ENCODE results near the gene CTNNA2. TPM values are rescaled to one million over a fixed set of nuclear protein-coding genes. Genes with fewer than 3 reads are reported as not detected.

CTNNA2 gene
- total and polyA plus RNA-seq, 2 of the 8 experiments (the other 6 are each of a cell fraction or from before 2014, with no cell fraction given), result 3.9 to 9.0 TPM

DNA sequence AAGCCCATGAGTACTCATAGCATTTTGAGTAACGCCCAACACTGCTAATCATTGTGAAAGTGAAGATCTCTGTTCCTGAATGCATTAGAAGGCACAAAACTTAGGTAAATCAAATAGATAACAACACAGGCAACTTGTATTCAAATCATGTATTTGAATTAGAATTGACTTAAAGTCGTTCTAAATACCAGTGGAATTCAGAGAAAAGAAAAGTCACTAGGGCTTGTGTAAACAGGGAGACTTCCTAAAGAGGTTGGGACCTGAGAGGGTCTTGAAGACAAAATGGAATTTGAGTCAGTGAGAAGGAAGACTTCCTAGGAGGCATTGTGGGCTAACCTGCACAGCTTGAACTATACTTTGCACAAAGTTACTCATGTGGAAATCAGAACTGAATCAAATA is 127.2 kb downstream of the CTNNA2 start:
- ChIA-PET POLR2A (ENCODE audit: partially characterized antibody) (interaction anchor here (0.6 to 0.8 kb wide), 2 partner anchors 50 to 328 kb away, joined by 3 read pairs; no protein-coding TSS in a partner anchor), CTCF (ENCODE audit: partially characterized antibody) (interaction anchor here (0.8 to 2.5 kb wide), 2 partner anchors 30 to 215 kb away, joined by 3 to 10 read pairs; no protein-coding TSS in a partner anchor)
- WGBS, 2 experiments (ENCODE audit: extremely low coverage in 1 of 2, insufficient coverage in 1 of 2, insufficient read length in 1 of 2, insufficient replicate concordance in 2 of 2, low coverage in 1 of 2, low lambda C conversion rate in 2 of 2, missing lambda C conversion rate in 1 of 2), result 6% methylated on average over 2 of the region's 2 CpGs; no CpG with 5 or more reads in 1 of the 2 experiments
- Histone ChIP-seq H3K4me3 (ENCODE audit: extremely low read depth in 1 of 4, insufficient read depth in 2 of 4, low read depth in 3 of 4, low read length in 4 of 4) (peak overlapping the region in 1 of 4 experiments; percentile 18; a peak in 1 of 8 replicates), H3K27ac (ENCODE audit: low read depth, low read length) (no peak overlapping the region), H2AFZ (ENCODE audit: low read length) (no peak overlapping the region), H3K9me3 (ENCODE audit: insufficient read depth in 2 of 2, low read depth in 1 of 2, low read length in 1 of 2) (no peaks in the 10 kb centered on the region), H3K18ac (ENCODE audit: extremely low read depth, low read length) (no peak overlapping the region), H4K5ac (ENCODE audit: insufficient read length, low read depth, low read length) (no peak overlapping the region), H2BK20ac (ENCODE audit: low read length) (no peak overlapping the region), H4K91ac (replicated peaks; ENCODE audit: insufficient read length, low read length) (no peak overlapping the region), H4K8ac (ENCODE audit: extremely low read depth, insufficient read depth, low read length) (no peak overlapping the region), H3K23ac (ENCODE audit: insufficient read length) (no peak overlapping the region), H3K4ac (replicated peaks; ENCODE audit: insufficient read length, low read depth, low read length) (no peak overlapping the region), H4K20me1 (replicated peaks in 1 of 2; ENCODE audit: control insufficient read depth in 1 of 2, insufficient read depth in 2 of 2, low read length in 2 of 2) (no peaks in the 10 kb centered on the region), H3K23me2 (ENCODE audit: low read depth, low read length) (no peaks in the 10 kb centered on the region), H2BK5ac (ENCODE audit: low read depth, low read length) (no peak overlapping the region), H3K9ac (replicated peaks in 1 of 4; ENCODE audit: extremely low read depth in 1 of 4, low read depth in 3 of 4, low read length in 3 of 4) (no peak overlapping the region), H3K4me2 (ENCODE audit: insufficient read depth in 1 of 2, low read depth in 2 of 2, low read length in 2 of 2) (peak overlapping the region; percentile 31 to 55), H3K36me3 (ENCODE audit: control insufficient read depth in 2 of 4, insufficient read depth in 4 of 4, low read length in 3 of 4) (no peaks in the 10 kb centered on the region), H2BK120ac (replicated peaks; ENCODE audit: low read depth, low read length) (no peak overlapping the region), H3K56ac (replicated peaks; ENCODE audit: insufficient read length, low read depth, low read length) (no peak overlapping the region), H2BK15ac (ENCODE audit: low read length) (no peak overlapping the region), H2BK12ac (ENCODE audit: low read depth, low read length) (no peak overlapping the region), H3K14ac (ENCODE audit: insufficient read length) (no peak overlapping the region), H3K79me1 (ENCODE audit: low read depth, low read length) (no peaks in the 10 kb centered on the region), H3K4me1 (replicated peaks in 1 of 4; ENCODE audit: control insufficient read depth in 3 of 4, insufficient read depth in 4 of 4, low read length in 3 of 4) (peaks cover 0 to 9% (median 1%) of the 10 kb centered on the region in 4 experiments; a peak in 4 of 7 replicates), H3K79me2 (ENCODE audit: control insufficient read depth in 1 of 2, insufficient read depth in 2 of 2, low read length in 2 of 2) (no peaks in the 10 kb centered on the region), H2AK5ac (ENCODE audit: low read depth, low read length) (no peak overlapping the region), H3K27me3 (replicated peaks in 1 of 4; ENCODE audit: control insufficient read depth in 3 of 4, extremely low read depth in 1 of 4, insufficient read depth in 3 of 4, low read length in 3 of 4) (no peaks in the 10 kb centered on the region)
- peak; percentile 62 for FAIRE-seq
- DNase-seq (ENCODE audit: low read depth in 1 of 2, low spot score in 2 of 2), result no peak
- TF ChIP-seq NANOG (IDR thresholded peaks at IDR 0.05; ENCODE audit: insufficient read depth, low read depth, low read length, poor library complexity, severe bottlenecking) (peak; percentile 10), TAF1 (IDR thresholded peaks at IDR 0.05; ENCODE audit: low read depth, low read length) (0 out of 2 replicates have a peak, but pooled peaks have one; percentile 29), JUN (IDR thresholded peaks at IDR 0.05; ENCODE audit: low read depth, low read length) (no peak)

All from H1 (cell line).